RCC 7860 (cell line): ENCODE measurements around the gene XYLT1.

Source experiments
- DNase-seq: peaks from one replicate; pipeline ENCODE4 v3.0.0-alpha.2; 2015; ENCODE audit warnings: low spot score
- FAIRE-seq: peaks from 2 replicates; lab custom pipeline; 2012; peaks lifted over from hg19 to GRCh38; lab: Jason Lieb, UNC

Gene XYLT1

DNA sequence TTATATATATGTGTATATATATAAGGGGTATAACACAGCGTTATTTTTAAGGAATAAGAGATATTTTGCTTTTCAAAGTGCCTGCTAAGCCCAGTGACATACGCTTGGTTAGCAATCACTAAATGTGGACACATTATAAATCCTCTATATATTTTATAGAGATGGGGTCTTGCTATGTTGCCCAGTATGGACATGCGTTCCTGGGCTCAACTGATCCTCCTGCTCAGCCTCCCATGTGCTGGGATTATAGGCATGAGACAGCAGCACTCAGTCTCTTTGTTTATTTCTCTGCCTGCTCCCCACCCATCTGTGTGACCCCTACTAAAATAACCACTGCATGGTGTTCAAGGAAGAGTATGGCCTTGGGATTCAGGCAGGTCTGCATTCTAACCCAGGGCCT lies 63.4 kb downstream of the XYLT1 start:
- DNase-seq (no peak), FAIRE-seq (no peak)

DNA sequence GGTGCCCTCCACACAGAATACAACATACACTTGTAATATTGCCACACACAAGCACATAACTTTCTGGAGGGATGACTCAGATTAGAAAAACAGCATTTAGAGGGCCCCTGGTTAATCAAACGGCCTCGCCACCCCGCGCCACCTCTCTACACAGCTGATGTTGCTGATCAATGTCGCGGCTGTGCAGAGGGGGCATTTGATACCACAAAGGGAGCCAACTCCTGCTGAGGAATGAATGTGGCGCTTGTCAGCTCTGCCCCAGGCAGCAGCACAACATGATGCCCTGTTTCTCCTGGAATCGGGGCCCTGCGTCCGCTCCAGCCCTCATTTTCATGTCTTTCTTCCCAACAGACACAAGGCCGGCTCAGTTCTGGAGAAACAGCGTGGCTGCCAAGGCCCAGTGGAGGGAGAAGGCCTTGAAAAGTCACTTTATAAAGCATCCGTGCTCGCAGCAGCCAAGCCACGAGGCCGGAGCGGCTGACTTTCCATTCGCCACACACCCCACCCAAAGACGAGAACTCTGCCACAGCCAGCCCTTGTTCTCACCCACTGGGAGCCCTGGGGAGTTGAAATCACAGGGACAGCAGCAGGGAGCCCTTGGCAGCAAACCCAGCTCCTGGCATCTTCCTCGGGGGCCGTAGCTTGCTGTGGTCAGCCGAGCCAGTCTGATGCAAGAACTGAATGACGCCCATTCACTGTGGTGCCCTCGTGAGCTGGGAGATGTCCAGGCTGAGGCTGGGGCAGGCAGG lies 65.6 kb downstream of the XYLT1 start:
- FAIRE-seq: no peak
- DNase-seq: no peak

DNA sequence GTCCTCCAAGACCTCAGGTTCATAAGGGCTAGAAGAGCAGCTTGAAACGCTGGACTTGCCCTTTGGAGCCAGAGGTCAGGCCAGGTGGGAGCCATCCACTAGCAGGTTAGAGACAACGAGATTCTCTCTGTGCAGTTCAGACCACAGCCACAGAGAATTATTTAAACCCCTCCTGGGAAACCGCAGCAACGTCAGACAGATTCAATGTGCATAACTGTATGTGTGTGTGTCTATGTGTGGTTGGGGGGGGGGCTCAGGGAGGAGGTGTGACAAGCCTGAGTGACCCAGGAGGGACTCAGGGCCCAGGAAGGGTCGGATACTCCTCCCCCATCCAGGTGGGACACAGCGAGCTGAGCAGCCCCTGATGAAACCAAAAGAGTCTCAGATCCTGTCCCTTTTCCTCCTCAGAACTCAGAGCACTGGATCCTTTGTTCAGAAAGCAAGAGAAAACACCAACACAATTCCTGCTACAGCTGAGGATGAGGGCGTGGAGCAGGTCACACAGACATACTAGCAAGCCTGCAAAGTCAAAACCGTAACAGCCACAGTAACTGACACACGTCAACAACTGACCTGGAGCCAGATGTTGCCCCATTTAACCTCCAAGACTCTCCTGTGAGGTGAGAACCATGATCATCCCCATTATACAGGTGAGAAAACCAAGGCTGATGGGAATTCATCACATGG lies 66.8 kb downstream of the XYLT1 start:
- DNase-seq (no peak), FAIRE-seq (no peak)

DNA sequence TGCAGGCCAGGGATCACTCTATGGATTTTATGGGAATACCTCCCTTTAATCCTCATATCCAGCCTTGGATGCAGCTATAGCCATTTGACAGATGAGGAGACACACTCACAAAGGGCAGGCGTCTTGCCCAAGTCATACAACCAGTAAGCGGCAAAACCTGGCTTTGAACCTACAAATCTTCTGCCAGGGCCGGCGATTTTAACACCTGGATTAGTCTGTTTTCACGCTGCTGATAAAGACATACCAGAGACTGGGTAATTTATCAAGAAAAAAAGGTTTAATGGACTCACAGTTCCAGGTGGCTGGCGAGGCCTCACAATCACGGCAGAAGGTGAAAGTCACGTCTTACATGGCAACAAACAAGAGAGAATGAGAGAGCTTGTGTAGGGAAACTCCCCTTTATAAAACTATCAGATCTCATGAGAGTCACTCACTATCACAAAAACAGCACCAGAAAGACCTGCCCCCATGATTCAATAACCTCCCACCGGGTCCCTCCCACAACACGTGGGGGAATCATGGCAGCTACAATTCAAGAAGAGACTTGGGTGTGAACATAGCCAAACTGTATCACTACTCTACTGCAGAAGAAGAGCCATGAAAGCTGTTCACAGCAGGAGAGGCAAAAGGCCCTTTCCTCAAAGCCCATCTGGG lies 67.5 kb downstream of the XYLT1 start:
- FAIRE-seq (no peak), DNase-seq (no peak)

DNA sequence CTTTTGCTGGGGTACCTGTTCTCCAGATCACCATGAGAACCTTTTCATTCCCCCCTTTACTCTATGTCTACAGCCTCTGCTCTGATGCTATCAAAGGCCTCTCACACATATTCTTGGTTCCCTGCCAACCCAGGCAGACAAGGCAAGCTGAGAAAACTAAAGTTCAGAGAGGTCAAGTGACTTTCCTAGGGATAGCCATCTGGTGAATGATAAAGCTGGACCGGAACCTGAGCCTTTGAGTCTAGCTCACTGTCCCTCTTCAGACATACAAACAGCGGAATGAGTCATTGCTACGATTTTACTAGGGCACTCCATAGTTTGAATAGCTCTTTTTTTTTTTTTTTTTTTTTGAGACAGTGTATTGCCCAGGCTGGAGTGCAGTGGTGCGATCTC lies 73.3 kb downstream of the XYLT1 start:
- DNase-seq: no peak
- FAIRE-seq: no peak

DNA sequence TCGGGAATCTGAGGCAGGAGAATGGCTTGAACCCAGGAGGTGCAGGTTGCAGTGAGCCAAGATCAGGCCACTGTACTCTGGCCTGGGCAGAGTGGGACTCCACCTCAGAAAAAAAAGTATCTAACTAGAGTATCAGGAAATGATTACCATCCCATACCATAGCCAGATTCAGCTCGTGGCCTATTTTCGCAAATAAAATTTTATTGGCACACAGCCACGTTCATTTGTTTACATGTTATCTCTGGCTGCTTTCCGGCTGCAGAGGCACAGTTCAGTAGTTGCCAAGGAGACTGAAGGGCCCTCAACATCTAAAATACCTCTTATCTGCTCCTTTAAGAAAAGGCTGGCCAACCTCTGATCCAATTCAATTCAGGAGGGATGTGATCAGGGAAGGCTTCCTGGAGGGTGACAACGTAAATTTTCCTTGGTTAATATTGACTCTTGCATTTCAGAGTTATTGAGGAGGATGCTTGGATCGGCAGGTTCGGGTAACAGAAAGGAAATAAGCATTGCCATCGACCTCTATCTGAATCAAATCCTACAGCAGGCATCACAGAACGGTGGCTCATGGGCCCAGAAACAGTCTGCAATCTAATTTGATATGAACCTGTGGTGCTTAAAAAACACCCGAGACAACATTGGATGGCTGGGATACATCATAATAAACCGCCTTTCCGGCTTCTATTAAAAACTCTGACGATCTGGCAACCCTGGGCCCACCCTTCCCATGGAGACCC lies 73.8 kb downstream of the XYLT1 start:
- FAIRE-seq (no peak), DNase-seq (no peak)

DNA sequence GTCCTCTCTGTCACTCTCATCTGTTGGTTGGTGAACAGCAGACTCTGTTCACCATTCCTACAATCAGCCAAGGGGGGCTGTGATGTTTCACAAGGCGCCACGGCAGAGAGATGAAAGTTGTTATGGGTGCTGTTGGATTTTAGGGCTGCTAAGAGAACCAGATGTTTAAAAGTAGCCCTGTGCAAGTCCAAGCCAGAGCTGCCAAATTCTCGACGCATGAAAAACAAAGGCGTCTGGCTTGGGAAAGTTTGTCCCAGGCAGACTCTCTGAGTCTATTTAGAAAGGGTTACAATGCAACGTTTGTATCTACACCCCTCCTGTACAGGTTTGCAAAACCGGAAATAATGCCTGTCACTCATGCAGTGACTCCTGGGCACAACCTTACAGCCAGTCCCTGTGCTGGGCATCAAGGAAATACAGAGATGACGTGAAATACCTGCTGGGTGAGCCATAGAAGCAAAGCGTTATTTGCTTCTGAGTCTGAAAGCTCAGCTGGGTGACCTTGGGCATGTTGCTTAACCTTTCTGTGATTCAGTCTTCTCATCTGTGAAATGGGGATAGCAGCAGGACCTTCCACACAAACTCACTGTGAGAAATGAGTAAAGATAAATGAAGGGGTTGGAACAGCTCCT lies 74.8 kb downstream of the XYLT1 start:
- FAIRE-seq (no peak), DNase-seq (no peak)

DNA sequence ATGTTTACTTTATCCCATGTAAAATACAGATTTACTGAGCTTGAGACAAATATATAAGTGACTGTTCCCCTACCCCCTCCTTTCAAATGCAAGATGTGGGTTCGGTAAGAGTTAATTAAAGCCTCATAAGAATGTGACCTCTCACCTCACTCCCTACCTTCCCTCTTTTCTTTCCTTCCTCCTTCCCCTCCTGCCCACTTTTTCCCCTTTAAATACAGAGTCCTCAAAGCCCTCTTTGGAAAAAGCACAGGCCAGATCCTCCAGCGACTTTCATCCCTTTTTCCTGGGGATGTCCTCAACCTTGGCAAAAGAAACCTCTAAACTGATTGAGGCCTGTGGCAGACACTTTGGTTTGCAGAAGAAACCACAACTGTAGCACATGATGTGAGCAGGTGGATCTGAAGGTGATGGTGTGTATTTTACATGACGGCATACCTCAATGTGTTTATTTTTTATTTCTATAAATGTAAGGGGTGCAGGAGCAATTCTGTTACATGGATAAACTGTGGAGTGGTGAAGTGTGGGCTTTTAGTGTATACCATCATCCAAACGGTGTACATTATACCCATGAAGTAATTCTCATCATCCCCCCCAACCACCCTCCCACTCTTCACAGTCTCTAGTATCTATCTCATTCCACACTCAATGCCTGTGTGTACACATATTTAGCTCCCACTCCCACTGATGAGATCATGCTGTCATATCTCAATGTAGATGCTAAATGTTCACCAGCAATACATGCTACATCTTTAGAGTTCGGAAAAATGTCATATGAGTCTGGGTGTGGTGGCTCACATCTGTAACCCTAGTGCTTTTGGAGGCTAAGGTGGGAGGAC lies 77.7 kb downstream of the XYLT1 start:
- FAIRE-seq (no peak), DNase-seq (no peak)

DNA sequence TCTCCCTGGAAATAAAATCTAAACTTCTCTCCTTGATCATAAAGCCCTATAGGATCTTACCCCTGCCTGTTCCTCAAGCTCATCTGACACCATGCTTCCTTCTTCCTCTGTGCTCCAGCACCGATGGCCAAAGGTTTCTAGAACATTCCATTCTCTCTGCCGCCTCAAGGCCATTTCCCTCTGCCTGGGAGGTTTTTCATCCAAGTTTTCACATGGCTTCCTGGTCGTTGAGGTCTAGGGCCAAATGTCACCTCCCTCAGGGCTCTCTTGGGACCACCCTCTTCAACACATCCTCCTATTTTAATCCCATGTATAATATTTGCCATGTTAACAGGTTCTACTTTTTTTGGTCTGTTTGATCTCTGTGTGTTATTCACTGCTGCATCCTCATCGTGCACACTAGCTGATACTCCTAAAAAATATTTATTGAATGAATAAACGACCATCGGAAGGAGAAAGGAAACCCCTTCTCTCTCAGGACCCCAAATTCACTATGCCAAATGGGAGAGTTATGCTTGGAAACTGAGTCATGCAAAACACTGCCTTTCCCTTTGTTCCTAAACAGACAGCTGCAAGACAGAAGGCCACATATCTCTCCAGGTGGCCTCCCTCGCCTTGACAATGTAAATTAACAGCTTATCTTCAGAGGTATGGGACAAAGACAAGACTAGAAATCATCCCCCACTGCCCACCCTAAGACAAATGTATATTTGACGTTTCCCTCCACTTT lies 78.5 kb downstream of the XYLT1 start:
- DNase-seq (no peak), FAIRE-seq (no peak)

DNA sequence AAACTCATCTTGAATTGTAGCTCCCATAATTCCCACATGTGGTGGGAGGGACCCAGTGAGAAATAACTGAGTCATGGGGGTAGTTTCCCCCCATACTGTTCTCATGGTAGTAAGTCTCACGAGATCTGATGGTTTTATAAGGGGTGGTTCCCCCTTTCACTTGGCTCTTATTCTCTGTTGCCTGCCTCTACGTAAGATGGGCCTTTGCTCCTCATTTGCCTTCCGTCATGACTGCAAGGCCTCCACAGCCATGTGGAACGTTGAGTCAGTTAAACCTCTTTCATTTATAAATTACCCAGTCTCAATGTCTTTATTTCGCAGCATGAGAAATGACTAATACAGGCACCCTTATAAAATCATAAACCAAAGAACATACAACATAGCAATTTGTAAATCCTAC lies 79.0 kb downstream of the XYLT1 start:
- no peak for FAIRE-seq
- no peak for DNase-seq

DNA sequence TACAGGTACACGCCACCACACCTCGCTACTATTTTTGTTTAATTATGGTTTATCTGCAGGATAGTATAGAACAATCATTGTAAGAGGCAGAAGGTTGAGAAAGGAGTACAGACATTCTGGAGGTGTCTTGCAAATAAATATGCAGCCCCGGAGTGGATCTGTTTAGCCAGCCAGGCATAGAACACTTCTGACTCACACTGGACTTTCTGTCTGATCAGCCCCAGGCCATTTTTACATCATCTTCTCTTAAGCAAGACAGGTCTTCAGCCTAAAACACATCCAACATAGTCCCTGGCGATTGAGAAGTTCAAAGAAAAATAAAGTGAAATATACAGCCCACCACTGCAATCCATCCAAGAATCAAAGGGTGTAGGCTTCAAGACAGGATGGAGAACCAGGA lies 81.4 kb downstream of the XYLT1 start:
- DNase-seq (no peak), FAIRE-seq (no peak)

DNA sequence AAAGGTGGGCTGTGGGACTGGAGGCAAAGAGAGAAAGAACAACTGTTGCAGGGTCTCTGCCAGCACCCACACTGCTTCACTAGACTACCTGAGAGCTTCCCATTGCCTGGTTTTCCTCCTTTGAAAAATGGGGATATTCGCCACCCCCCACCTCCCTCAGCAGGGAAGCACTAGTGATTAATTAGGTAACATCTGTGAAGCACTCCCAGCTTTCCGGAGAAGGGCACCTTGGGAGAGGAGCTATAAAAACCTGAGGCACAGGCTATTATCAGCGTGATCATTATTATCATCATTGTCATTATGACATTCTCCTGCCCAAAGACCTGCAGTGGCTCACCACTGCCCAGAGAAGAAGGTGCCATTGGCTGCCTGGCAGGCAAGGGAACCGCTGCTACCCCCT lies 83.5 kb downstream of the XYLT1 start:
- FAIRE-seq (no peak), DNase-seq (no peak)

DNA sequence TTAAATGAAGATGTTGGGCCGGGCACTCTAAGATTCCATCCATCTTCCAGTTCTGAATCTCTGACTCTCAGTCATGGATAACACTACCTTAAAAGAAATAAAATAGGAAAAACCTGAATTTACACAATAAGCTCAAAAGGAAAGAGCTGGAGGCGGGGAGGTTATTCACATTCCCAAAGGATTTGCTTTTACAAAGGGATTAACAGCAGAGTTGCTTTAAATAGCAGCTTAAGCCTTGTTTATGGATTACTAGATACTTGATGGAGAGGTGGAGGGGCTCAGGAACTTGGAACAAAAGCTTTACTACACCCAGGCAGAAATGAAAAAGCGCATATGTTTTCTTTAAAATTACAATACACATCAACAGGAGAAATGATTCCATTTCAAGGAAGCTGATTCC lies 84.5 kb downstream of the XYLT1 start:
- FAIRE-seq (no peak), DNase-seq (no peak)

DNA sequence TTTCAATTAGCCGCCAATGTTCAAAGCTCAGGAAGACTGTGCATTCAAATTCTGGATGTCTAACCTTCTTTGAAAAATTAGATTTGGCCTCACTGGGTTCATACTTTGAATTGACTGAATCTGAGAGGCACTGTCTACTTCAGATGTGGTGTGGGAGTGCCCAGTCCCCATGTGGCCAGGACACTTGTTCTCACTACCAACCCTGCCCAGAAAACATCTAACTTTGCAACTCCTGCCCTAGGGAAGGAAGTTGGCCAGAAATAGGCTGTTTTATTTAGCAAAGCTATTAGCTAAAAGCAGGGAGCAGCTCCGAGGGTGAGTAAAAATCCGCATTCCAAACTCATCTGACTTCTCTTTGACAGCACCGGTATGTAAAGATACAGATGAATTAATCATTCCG lies 86.3 kb downstream of the XYLT1 start:
- FAIRE-seq (no peak), DNase-seq (no peak)

DNA sequence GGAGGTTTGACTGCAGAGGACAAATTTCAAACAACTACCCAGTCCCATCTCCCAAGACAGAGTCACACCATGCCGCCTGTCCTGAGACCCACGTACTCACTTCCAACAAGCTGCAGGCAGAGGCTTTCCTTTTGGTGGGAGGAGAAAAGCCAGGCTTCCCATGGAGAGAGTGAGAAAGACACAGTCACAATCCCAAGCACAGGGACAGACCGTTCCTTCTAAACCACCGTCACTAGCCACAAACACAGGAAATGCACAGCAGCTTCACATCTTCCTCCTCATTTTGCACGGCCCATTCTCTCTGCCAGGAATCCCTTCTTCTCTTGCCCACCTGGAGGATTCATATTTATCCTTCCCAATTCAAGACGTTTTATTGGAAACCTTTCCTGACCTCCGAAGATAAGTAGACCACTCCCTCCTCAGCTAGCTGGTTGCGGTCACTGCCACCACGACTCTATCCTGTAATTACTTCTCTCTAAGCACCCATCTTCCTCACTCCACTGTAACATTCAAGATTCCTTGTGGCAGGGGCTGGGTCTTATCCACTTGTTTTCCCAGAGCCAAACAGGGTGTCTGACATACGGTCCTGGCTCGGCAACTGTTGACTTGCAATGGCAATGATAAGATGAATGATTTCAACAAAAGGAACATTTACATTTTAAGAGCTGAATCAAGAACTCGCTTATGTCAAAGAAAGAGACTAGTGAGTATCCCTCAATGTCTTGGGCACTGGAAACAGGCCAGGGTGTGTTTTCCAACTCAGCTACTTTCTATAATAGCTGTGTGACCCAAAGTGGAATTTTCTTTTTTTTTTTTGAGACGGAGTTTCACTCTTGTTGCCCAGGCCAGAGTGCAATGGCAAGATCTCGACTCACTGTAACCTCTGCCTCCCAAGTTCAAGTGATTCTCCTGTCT lies 87.6 kb downstream of the XYLT1 start:
- FAIRE-seq (no peak), DNase-seq (no peak)

DNA sequence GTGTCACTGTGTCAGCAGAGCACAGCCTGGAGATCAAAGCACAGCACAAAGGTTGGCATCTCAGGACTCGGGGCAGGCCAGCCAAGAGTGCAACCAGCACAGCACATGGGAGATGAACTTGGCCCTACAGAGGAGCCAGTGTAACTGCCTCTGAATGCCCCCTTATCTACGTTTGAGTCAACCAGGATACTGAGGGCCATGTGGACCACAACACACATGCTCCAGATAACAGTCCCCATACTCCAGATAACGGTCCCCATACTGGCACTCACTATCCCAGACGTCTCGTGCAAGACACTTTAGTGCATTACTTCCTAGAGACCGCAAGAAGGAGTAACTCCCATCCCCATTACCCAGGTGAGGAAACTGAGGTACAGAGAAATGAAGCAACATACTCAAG lies 88.2 kb downstream of the XYLT1 start:
- FAIRE-seq: no peak
- DNase-seq: no peak

DNA sequence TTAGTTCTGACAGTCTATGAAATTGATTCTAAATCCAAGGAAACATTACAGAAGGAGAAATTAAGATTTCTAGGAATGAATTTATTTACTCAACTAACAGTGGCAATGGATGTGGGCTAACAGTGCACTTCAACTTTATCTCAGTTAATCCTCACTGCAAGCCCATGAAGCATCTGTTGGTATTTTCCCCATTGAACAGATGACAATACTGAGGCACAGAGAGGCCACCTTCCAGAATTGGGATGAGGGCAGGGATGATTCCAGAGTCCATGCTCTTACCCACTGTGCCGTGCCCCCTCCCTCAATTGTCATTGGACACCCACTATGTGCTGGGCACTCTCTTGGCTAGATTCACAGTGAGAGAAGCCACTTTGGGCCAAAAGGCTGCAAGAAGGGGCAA lies 89.0 kb downstream of the XYLT1 start:
- DNase-seq (no peak), FAIRE-seq (no peak)

DNA sequence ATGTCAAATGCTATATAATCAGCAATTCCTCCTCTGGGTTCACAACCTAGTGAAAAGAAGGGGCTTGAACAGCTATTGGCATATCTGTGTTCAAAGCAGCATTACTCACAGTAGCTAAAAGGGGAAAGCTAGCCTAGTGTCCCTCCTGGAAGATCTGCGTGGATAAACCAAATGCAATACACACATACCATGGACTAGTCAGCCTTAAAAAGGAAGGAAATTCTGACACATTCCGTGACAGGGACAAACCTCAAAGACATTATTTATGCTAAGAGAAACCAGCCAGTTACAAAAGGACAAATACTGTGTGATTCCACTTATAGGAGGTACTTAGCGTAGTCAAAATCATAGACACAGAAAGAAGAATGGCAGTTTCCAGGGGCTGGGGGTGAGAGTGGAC lies 90.1 kb downstream of the XYLT1 start:
- FAIRE-seq (no peak), DNase-seq (no peak)
